Right hindlimb (tissue), 1 donor: ENCODE measurements around the gene MYLK4.
A peak's percentile ranks its signal among the peaks of the same experiment; 100 is the strongest.

ENCODE experiments used
- DNase-seq: peaks from one replicate; pipeline ENCODE4 v3.0.0-alpha.2; 2018

MYLK4 gene

GRCh38 chr6:2754911-2755310 lies 4.2 kb upstream of the MYLK4 start:
- DNase-seq = no peak

GRCh38 chr6:2754393-2754792 lies 3.7 kb upstream of the MYLK4 start:
- DNase-seq = no peak

- DNase-seq = no peak
These were observed 3.0 kb upstream of the MYLK4 start for GRCh38 chr6:2753743-2754142.

- no peak for DNase-seq
These were observed 2.4 kb upstream of the MYLK4 start for GRCh38 chr6:2753110-2753489.

DNA sequence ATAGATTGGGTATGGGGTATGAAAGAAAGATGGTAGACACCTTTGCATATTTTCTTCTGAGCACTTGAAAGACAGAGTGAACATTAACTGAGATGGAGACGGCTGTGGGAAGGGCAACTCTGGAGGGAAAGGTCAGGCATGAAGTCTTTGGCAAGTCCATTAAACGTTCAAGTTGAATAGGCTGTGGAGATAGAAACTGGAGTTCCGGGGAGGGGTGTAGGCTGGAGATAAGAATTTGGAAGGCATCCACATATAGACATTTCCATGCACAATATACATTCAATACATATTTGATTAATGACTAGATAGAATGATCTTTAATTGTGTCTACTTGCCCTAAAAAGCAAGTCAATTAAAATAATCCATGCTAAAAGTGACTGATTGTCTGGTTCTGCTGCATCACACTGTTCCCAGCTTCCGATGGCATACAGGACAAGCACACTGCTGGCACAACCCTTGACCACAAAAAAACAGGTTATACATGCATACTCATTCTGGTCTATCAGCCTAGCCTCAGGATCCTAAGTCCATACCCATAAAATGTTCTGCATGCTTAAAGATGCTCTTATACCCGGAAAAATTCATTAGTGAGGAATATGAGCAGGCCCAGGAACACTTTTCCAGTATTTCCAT lies 1.9 kb upstream of the MYLK4 start:
- no peak for DNase-seq

DNA sequence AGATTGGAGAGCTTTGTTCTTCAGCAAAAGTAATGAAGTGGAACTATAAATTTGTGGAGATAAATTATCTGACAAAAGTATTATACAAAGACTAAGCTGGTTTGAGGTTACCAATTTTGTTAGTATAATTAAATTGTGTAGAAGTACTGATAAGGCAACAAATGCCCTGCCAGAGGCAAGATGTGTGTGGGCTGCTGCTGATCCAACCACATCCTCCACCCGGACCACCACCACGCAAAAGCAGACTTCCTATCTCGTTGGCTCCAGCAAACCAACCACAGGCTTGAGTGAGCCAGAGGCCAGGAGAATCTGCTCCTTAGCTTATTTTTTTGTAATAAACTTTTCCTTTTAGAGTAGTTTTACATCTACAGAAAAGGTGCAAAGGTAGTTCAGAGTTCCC lies 1.1 kb upstream of the MYLK4 start:
- DNase-seq = no peak

GRCh38 chr6:2749969-2750600 lies 637 bp downstream of the MYLK4 start:
- peak; percentile 78 for DNase-seq

DNA sequence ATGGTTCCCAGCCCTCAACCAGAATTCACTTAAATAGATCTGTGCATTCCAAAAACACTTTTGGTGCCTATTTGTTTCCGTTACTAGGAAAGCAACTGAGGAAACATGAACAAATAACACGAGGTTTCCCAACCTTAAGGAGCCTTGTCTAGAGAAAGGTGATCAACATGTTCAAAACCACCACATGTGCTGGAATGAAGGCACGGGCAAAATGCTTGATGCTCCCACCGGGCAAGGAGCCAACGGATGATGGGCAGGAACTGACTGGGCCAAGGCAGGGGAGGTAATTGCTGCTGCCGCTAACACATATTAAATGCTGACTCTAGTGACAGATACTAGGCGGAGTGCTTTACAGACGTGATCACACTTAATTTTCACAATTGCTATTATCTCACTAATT lies 2.5 kb downstream of the MYLK4 start:
- DNase-seq = no peak

GRCh38 chr6:2746557-2747061 lies 4.1 kb downstream of the MYLK4 start:
- DNase-seq = no peak

DNA sequence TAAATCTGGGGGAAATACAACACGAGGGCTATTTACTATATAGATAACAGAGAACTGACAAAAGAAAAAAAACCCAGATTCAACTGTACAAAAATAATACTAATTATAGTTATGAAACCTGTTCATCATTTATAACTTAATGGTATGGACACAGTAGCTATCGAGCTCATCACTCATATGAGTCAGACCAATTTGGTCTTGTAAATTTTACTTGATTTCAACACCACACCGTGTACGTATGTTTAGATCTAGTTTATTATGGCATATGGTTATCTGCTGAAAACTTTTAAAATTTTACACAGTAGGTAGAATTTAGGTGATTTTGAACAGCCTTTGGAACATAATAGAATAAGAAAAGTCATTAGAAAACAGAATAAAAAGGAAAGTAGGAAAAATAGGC lies 5.5 kb downstream of the MYLK4 start:
- DNase-seq = no peak

- no peak for DNase-seq
These were observed 5.9 kb downstream of the MYLK4 start for GRCh38 chr6:2744778-2745177.

DNA sequence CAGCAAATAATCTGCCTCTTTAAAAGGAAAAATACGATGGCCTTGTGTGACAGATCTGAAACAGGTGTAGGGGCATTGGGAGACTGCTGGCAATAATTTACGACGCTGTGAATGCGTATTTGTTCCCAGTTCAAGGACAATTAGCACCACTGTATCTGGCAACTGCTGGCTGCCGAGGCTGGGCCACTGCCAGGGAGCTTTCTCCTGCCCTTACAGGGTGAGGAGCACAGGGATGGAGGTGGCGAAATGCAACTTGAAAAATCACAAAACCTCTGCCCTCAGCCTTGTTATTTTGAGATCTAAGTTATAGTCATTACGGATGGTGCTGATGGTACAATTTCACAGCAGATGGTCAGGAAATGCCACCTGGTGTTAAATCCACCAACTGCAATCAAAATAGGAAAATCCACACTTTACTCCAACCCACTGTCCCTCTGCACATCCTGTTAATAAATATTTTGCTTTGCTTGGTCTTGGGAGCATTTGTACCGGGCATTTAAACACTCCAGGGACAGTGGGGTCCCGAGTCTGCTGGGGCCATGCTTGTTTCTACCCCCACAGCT lies 6.4 kb downstream of the MYLK4 start:
- DNase-seq = peak; percentile 45

DNA sequence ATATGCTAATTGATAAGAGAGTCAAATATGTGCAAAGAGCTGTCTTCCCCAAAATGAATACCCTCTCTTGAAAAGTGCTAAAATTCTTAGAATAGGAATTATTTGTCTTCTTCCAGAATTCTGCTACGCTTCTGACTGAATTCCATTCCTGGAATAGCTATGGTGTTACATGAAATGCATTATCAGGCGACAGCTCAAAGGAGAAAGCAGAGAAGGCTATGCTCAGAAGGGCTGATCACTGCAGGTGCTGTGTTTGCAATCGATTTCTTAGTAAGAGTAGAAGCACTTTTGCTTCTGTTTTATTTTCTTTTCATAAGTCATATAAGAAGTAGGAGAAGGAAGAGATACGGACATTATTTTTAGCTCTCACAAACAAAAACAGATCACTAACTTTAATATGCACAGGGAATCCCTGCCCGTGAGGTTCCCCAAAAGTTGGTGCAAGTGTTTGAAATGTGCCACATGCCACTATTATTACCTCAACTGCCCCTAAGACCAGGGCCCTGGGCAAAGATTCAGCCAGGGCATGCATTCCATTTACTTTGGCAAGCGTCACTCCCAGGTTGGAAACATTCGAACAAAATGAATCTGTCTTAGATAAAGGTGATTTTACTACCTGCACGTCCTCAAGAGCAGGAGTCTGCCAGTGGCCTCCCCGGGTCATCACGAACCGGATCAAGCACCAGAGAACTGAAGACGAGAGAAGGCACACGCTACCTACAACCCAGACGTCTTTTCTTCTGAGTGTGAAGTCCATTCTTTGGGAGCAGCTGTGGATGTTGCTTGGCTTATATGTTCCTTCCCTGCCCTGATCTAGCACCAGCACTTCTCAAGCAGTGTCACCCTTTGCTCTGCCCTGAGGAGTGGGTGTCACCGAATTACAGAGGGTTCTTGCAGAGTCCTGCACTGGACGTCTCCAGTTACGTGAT lies 7.2 kb downstream of the MYLK4 start:
- no peak for DNase-seq

GRCh38 chr6:2741756-2742155 lies 9.0 kb downstream of the MYLK4 start:
- DNase-seq = no peak

DNA sequence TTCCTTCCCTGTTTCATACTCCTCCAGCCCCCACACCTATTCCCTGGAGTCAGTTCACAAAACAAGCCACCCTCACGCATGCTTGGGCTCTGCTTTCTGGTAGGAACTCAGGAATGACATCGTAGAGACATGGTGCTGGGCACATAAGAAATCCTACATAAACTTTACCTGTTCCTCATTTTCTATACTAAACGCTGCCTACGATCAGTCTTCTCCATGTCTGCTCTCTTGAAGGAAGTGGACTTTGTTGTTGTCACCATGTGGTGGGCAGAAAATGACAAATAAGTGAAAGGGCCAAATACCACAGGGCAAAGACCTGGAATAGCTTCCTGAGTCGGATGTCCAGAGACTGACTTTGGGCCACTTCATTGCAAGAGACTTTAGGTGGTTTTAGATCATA lies 10.1 kb downstream of the MYLK4 start:
- DNase-seq = no peak

DNA sequence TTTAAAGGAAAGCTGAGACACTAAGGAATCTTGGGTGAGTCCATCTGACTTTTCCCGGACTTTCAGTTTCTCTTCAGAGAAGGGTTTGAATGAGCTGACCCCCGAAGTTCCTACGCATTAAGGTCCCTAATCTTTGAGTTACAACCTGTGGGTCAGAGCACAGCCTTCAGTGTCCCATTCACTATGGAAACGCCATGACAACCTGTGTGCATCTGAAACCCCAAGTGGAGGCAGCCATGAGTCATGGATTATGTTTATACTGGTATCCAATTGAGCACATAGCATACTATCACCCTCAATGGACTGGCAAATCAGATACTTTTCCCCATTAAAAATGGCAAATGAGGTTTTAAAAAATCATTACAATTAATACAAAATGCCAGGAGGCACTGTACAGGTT lies 11.4 kb downstream of the MYLK4 start:
- no peak for DNase-seq

GRCh38 chr6:2738373-2738979 lies 12.2 kb downstream of the MYLK4 start:
- peak; percentile 77 for DNase-seq

- DNase-seq = no peak
These were observed 12.8 kb downstream of the MYLK4 start for GRCh38 chr6:2737885-2738284.

DNA sequence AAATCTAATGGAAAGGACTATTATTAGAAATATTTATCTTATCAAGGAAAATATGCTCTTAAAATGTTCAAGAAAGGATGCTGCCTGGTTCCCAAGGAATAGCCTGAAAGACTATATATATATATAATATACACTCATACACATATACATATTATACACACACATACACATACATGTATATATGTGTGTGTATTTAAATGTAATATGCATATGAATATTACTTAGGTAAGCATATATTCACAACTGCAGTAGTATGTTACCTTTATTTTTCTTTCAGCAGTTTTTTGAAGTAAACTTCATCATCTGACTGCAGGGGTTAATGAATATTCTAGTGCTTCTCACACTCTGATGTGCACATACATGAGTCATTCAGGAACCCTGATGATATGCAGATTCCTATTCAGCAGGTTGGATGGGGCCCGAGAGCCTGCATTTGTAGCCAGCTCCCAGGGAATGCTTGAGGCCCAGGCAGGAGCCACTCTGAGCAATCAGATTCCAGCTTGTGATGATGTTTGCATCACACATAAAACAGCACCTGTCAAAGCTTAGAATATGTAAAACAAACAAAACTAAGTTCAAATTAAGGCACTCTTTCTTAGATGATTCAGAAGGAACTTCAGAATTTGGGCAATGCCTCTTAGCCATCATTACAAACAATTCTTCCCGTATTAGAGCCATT lies 16.1 kb downstream of the MYLK4 start:
- no peak for DNase-seq

DNA sequence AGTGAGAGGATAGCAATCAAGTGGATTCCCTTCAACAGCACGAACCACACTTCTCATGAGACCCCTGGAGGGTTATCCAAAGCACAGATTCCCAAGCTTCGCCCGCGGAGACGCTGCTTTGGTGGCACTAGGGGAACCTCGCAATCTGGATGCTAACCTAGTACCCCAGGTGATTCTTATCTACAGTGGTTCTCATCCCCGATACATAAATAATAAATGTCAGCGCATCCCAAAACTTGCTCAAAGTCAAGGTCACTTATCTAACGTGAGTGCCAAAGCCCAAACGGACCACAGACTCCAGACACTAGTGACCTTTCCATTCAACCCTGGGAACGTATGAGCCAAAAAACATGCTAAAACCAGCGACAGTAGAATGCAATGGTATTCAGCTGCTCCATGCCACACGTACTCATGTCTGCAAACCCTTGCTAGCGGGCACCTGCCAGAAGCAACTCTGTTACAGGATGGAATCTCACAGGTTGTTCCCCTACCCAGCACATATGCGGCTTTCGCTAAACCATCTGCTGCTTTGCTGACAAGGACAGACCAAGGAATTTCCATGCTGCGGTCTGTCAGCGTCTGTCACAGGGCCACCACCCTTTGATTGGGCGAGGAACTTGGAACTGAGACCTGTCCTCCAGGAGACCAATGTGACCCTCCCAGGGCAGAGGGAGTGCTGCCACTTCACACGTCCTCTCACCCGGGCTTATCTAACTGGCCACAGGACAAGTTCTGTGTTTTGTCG lies 16.8 kb downstream of the MYLK4 start:
- DNase-seq = no peak

DNA sequence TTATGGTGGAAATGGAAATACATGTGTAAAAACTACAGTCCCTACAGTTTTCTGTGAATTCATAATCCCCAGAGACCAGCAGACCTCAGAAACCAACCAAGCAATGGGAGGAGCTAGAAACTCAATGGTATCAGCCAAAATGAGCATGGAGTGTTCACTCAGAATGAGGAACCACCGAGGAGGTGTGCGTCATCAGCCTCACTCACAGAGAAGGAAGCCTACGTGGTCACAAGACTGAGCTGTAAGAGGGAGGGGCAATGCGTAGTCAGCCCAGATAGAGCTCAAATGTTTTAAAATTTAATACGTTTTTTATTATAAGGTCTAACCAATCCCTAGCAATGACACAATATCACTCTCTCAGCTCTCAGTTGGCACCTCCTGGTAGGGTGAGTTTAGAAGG lies 17.4 kb downstream of the MYLK4 start:
- DNase-seq = no peak
